B cell (primary cell): ENCODE data around the gene TCF3. TPM values are rescaled to one million over a fixed set of nuclear protein-coding genes. Genes with fewer than 3 reads are reported as not detected.

ENCODE experiments used
- ATAC-seq: fragments of 200-7000 bp; cut with Tn5 transposase; one replicate; pipeline ENCODE4 v1.10.0; 2021; ENCODE audit warnings: low read depth, mild to moderate bottlenecking, moderate number of reproducible peaks, moderate library complexity
- CTCF ChIA-PET: fragments of 350-600 bp; sonication (Branson Sonifier 250); formaldehyde crosslinking; loops from one replicate; lab custom pipeline; 2021; ENCODE audit warnings: antibody characterized with exemption, inconsistent platforms; lab: Charles Lee
- POLR2A ChIA-PET: fragments of 350-600 bp; sonication (Branson Sonifier 250); formaldehyde crosslinking; loops from one replicate; lab custom pipeline; 2021; ENCODE audit warnings: antibody characterized with exemption; lab: Charles Lee
- DNase-seq: peaks from one replicate; pipeline ENCODE4 v3.0.0; 2013
- H2AFZ ChIP-seq: 2 replicates; pipeline ENCODE4 v1.6.1; 2012; ENCODE audit warnings: mild to moderate bottlenecking, low read depth, low read length; ENCODE audit not compliant: insufficient read depth, poor library complexity, severe bottlenecking
- H3K27ac ChIP-seq, 2 donors: 1 replicate in 1 of 2; 2 replicates in 1 of 2; pipeline ENCODE4 v1.5.1; 2012 to 2013; ENCODE audit warnings: low read length in 2 of 2, mild to moderate bottlenecking in 2 of 2, moderate library complexity in 1 of 2
- H3K27me3 ChIP-seq, 4 experiments: fragments of 200-600 bp in 1 of 4; sonication (generic) in 1 of 4; replicated peaks in 1 of 4; 1 replicate in 2 of 4; 2 replicates in 2 of 4; pipeline versions ENCODE4 v1.6.1 to v1.7.0; 2013 to 2016; ENCODE audit warnings: low read length in 3 of 4, mild to moderate bottlenecking in 2 of 4, mixed read lengths in 1 of 4, moderate library complexity in 1 of 4; ENCODE audit not compliant: insufficient read depth in 4 of 4, control insufficient read depth in 3 of 4; ENCODE audit errors: control extremely low read depth in 1 of 4
- H3K36me3 ChIP-seq, 2 experiments: replicated peaks in 1 of 2; 1 replicate in 1 of 2; 2 replicates in 1 of 2; pipeline versions ENCODE4 v1.6.1 to v1.7.1; 2013; ENCODE audit warnings: low read length in 1 of 2; ENCODE audit not compliant: insufficient read depth in 2 of 2, control insufficient read depth in 1 of 2; ENCODE audit errors: control extremely low read depth in 1 of 2, extremely low read depth in 1 of 2
- H3K4me1 ChIP-seq, 2 donors: fragments of 200-600 bp in 1 of 2; sonication (generic) in 1 of 2; 1 replicate in 1 of 2; 2 replicates in 1 of 2; pipeline versions ENCODE4 v1.5.1 to v1.6.1; 2013 to 2017; ENCODE audit warnings: low read length in 2 of 2; ENCODE audit not compliant: control insufficient read depth in 2 of 2, insufficient read depth in 2 of 2
- H3K4me2 ChIP-seq: replicated peaks from 2 replicates; pipeline ENCODE3; 2012; ENCODE audit warnings: mild to moderate bottlenecking, low read depth, low read length; ENCODE audit not compliant: poor library complexity, severe bottlenecking
- H3K4me3 ChIP-seq, 5 experiments: fragments of 200-600 bp in 1 of 5; sonication (generic) in 1 of 5; 1 replicate in 3 of 5; 2 replicates in 2 of 5; pipeline versions ENCODE4 v1.5.1 to v1.7.0; 2011 to 2016; ENCODE audit warnings: low read length in 4 of 5, mild to moderate bottlenecking in 4 of 5, low read depth in 2 of 5, control low read depth in 1 of 5, moderate library complexity in 1 of 5; ENCODE audit not compliant: insufficient read depth in 1 of 5; ENCODE audit errors: control extremely low read depth in 1 of 5, extremely low read depth in 1 of 5
- H3K79me2 ChIP-seq: fragments of 200-600 bp; sonication (generic); one replicate; pipeline ENCODE4 v1.6.0; 2016; ENCODE audit warnings: low read length; ENCODE audit not compliant: control insufficient read depth, insufficient read depth
- H3K9ac ChIP-seq: fragments of 200-600 bp; sonication (generic); 2 replicates; pipeline ENCODE4 v1.6.1; 2017; ENCODE audit warnings: mild to moderate bottlenecking, low read length, moderate library complexity
- H3K9me3 ChIP-seq, 3 donors: one replicate each; pipeline versions ENCODE4 v1.6.1 to v1.7.1; 2013; ENCODE audit warnings: low read length in 2 of 3; ENCODE audit not compliant: control insufficient read depth in 2 of 3, insufficient read depth in 1 of 3; ENCODE audit errors: control extremely low read depth in 1 of 3
- H4K20me1 ChIP-seq: 2 replicates; pipeline ENCODE4 v1.6.0; 2012; ENCODE audit warnings: mild to moderate bottlenecking, low read length; ENCODE audit not compliant: insufficient read depth, control insufficient read depth, poor library complexity, severe bottlenecking
- H3K27ac Mint-ChIP-seq: one replicate; pipeline ENCODE4 v1.8.0; 2021; ENCODE audit warnings: mixed read lengths
- H3K27me3 Mint-ChIP-seq: one replicate; pipeline ENCODE4 v1.8.0; 2021; ENCODE audit warnings: mixed read lengths
- H3K4me1 Mint-ChIP-seq: one replicate; pipeline ENCODE4 v1.8.0; 2021; ENCODE audit warnings: mixed read lengths
- H3K4me3 Mint-ChIP-seq: one replicate; pipeline ENCODE4 v1.8.0; 2021; ENCODE audit warnings: mixed read lengths
- H3K9me3 Mint-ChIP-seq: one replicate; pipeline ENCODE4 v1.8.0; 2022; ENCODE audit warnings: mixed read lengths; ENCODE audit not compliant: insufficient read depth
- EZH2 ChIP-seq: IDR thresholded peaks from 2 replicates; pipeline ENCODE4 v1.6.1; 2012; ENCODE audit warnings: borderline replicate concordance, low read depth, mild to moderate bottlenecking, moderate library complexity, low read length; ENCODE audit not compliant: insufficient read depth, poor library complexity, severe bottlenecking
- WGBS: methylation state at CpG from one replicate; pipeline ENCODE4 v1.1.5; 2013; ENCODE audit warnings: missing lambda C conversion rate; ENCODE audit not compliant: insufficient coverage; 5-methylcytosine and 5-hydroxymethylcytosine counted together
- intact Hi-C: fragments of 100-400 bp; cut with micrococcal nuclease; formaldehyde crosslinking; loops from one replicate; pipeline ENCODE4 v1.10.0; 2022
- polyA plus RNA-seq: library from polyadenylated mRNA; depleted of rRNA; stranded (reverse); fragments of >200 nt; gene quantifications from 2 replicates; pipeline ENCODE4 v1.2.3, GENCODE V29; 2012
- total RNA-seq, 2 donors: library from RNA; stranded (reverse); fragments of 120-200 nt in 1 of 2; gene quantifications; 1 replicate in 1 of 2; 2 replicates in 1 of 2; pipeline versions ENCODE4 v1.2.3 to v1.2.4, GENCODE V29; 2013 to 2022
- TF ChIP-seq, protein P1 (sequence below): fragments of 200-600 bp; IDR thresholded peaks from one replicate; pipeline ENCODE4 v1.8.0; 2022; ENCODE audit warnings: antibody characterized with exemption, mild to moderate bottlenecking

Gene TCF3
- total and polyA plus RNA-seq, 2 donors (not counting 1 experiment from before 2014, with no cell fraction given) = 278 to 588 TPM

DNA sequence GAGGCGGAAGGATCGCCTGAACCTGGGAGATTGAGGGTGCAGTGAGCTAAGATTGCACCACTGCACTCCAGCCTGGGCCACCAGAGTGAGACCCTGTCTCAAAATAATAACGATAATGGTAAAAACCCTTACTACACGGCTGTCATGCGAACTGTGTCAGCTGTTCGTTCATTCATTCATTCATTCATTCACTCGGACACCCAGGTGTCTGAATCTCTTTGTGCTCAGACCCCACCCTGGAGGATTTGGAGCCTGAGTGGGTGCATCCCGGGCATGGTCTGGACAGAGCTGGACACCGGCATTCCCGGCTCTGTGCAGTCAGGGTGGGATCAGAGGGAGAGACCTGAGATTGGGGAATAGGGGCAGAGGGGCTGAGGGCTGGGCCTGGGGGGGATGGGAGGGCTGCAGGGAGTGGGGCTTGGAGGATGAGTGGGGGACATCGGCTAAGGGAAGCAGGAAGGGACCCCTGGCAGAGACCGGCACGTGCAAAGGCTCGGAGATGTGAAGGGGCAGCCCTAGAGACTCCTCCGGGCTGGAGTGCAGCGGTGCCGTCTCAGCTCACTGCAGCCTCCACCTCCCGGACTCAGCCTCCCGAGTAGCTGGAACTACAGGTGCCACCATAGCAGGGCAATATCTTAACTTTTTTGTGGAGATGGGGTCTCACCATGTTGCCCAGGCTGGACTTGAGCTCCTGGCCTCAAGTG, 31.6 kb upstream of the TCF3 start:
- Histone ChIP-seq H3K9me3 (peaks cover 0 to 4% (median 0%) of the 10 kb centered on the region in 3 donors), H4K20me1 (no peaks in the 10 kb centered on the region), H3K36me3 (no peaks in the 10 kb centered on the region), H3K4me1 (no peaks in the 10 kb centered on the region), H3K27ac (no peak overlapping the region), H2AFZ (no peak overlapping the region), H3K79me2 (no peaks in the 10 kb centered on the region), H3K4me3 (no peak overlapping the region), H3K27me3 (peaks cover 0 to 43% (median 5%) of the 10 kb centered on the region in 4 experiments), H3K4me2 (no peak overlapping the region), H3K9ac (no peak overlapping the region)
- WGBS = 86% methylated on average over 17 of the region's 19 CpGs
- Mint-ChIP-seq H3K4me3 (no peak overlapping the region), H3K9me3 (no peaks in the 10 kb centered on the region), H3K27ac (no peak overlapping the region), H3K27me3 (peaks cover 29% of the 10 kb centered on the region), H3K4me1 (no peaks in the 10 kb centered on the region)
- ATAC-seq = no peak
- no peak for TF ChIP-seq EZH2
- TF ChIP-seq, protein P1, sequence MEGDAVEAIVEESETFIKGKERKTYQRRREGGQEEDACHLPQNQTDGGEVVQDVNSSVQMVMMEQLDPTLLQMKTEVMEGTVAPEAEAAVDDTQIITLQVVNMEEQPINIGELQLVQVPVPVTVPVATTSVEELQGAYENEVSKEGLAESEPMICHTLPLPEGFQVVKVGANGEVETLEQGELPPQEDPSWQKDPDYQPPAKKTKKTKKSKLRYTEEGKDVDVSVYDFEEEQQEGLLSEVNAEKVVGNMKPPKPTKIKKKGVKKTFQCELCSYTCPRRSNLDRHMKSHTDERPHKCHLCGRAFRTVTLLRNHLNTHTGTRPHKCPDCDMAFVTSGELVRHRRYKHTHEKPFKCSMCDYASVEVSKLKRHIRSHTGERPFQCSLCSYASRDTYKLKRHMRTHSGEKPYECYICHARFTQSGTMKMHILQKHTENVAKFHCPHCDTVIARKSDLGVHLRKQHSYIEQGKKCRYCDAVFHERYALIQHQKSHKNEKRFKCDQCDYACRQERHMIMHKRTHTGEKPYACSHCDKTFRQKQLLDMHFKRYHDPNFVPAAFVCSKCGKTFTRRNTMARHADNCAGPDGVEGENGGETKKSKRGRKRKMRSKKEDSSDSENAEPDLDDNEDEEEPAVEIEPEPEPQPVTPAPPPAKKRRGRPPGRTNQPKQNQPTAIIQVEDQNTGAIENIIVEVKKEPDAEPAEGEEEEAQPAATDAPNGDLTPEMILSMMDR = no peak
- no peak for DNase-seq
- intact Hi-C loops = no loop called here
- ChIA-PET POLR2A (no interaction called here), CTCF (interaction anchor here (1.1 to 1.6 kb wide), 2 partner anchors 11 to 137 kb away, joined by 3 to 4 read pairs; no protein-coding TSS in a partner anchor)

DNA sequence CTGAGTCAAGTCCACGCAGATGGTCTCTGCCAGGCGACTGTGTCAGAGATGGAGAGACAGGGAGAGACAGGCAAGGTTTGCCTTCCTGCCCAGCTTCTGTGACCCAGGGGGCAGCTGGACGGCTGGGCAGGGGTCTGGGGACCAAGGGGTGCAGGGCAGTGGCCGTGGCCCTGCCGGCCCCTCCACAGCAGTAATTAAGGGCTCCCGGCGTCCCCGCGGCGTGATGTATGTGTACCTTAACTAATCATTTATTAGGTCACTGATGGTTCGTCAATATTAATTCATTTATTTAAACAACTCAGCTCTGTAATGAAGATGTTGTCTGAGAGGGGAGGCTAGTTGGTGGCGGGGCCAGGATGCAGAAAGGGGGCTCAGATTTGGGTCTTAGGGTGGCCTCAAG, 28.6 kb upstream of the TCF3 start:
- no peaks in the 10 kb centered on the region for H3K9me3 Mint-ChIP-seq
- no peak overlapping the region for H3K27ac Mint-ChIP-seq
- ATAC-seq (no peak), DNase-seq (no peak)
- H3K4me1 Mint-ChIP-seq = no peaks in the 10 kb centered on the region
- H3K79me2 ChIP-seq = no peaks in the 10 kb centered on the region
- no peaks in the 10 kb centered on the region for H4K20me1 ChIP-seq
- POLR2A ChIA-PET = interaction anchor here (0.7 kb wide), 1 partner anchor 17 kb away, joined by 12 read pairs; no protein-coding TSS in a partner anchor
- H3K4me3 ChIP-seq = no peak overlapping the region
- peaks cover 0 to 54% (median 17%) of the 10 kb centered on the region in 4 experiments for H3K27me3 ChIP-seq
- no peak overlapping the region for H3K27ac ChIP-seq
- intact Hi-C loops = no loop called here
- CTCF ChIA-PET = interaction anchor here (0.8 to 1.3 kb wide), 3 partner anchors 8 to 138 kb away, joined by 3 to 5 read pairs (median 4); no protein-coding TSS in a partner anchor
- H3K9me3 ChIP-seq = peaks cover 0 to 5% (median 0%) of the 10 kb centered on the region in 3 donors
- 79% methylated on average over 3 of the region's 12 CpGs for WGBS
- peaks cover 0 to 1% of the 10 kb centered on the region in 2 donors for H3K4me1 ChIP-seq
- H3K9ac ChIP-seq = no peak overlapping the region
- no peak overlapping the region for H3K4me2 ChIP-seq
- no peak for TF ChIP-seq EZH2
- TF ChIP-seq, protein P1 = no peak
- no peak overlapping the region for H3K4me3 Mint-ChIP-seq
- no peak overlapping the region for H2AFZ ChIP-seq
- H3K36me3 ChIP-seq = no peaks in the 10 kb centered on the region
- peaks cover 41% of the 10 kb centered on the region for H3K27me3 Mint-ChIP-seq
